HepG2 (cell line): ENCODE measurements around the gene MRPL2. TPM values are rescaled to one million over a fixed set of nuclear protein-coding genes. Genes with fewer than 3 reads are reported as not detected.

Experiments
- CHCHD3 ChIP-seq: sonication (generic); formaldehyde crosslinking; IDR thresholded peaks from 2 replicates; pipeline ENCODE4 v1.8.0; 2022; ENCODE audit warnings: mild to moderate bottlenecking, missing genetic modification reagents, moderate library complexity
- DR1 ChIP-seq: sonication (generic); formaldehyde crosslinking; IDR thresholded peaks from 2 replicates; pipeline ENCODE4 v1.8.0; 2021; ENCODE audit warnings: mild to moderate bottlenecking, missing genetic modification reagents, inconsistent platforms
- MED1 ChIP-seq: sonication (generic); formaldehyde crosslinking; IDR thresholded peaks from 2 replicates; pipeline ENCODE4 v1.4.0; 2020; ENCODE audit warnings: missing genetic modification reagents
- MEIS1 ChIP-seq: sonication (generic); formaldehyde crosslinking; IDR thresholded peaks from 2 replicates; pipeline ENCODE4 v1.9.0; 2021; ENCODE audit warnings: mild to moderate bottlenecking, missing genetic modification reagents, moderate library complexity, borderline replicate concordance
- SAFB2 ChIP-seq: sonication (generic); formaldehyde crosslinking; IDR thresholded peaks from 2 replicates; pipeline ENCODE4 v1.5.1; 2020; ENCODE audit warnings: missing genetic modification reagents, low read depth, mild to moderate bottlenecking, borderline replicate concordance
- SKI ChIP-seq: fragments of 450-650 bp; IDR thresholded peaks from one replicate; pipeline ENCODE4 v1.6.1; 2018; ENCODE audit warnings: mild to moderate bottlenecking; ENCODE audit not compliant: partially characterized antibody
- SMYD3 ChIP-seq: sonication (generic); formaldehyde crosslinking; IDR thresholded peaks from 2 replicates; pipeline ENCODE4 v1.8.1; 2023; ENCODE audit warnings: mild to moderate bottlenecking, missing genetic modification reagents
- SRY ChIP-seq: sonication (generic); formaldehyde crosslinking; IDR thresholded peaks from 2 replicates; pipeline ENCODE4 v1.8.0; 2022; ENCODE audit warnings: mild to moderate bottlenecking, missing genetic modification reagents
- YEATS2 ChIP-seq: sonication (generic); formaldehyde crosslinking; IDR thresholded peaks from 2 replicates; pipeline ENCODE4 v1.4.0; 2020; ENCODE audit warnings: missing genetic modification reagents, borderline replicate concordance
- ZFX ChIP-seq: sonication (generic); formaldehyde crosslinking; IDR thresholded peaks from 2 replicates; pipeline ENCODE4 v1.4.0; 2020; ENCODE audit warnings: mild to moderate bottlenecking, low read depth, missing genetic modification reagents, moderate library complexity
- ZMYM3 ChIP-seq: sonication (generic); formaldehyde crosslinking; IDR thresholded peaks from 2 replicates; pipeline ENCODE4 v1.5.1; 2020; ENCODE audit warnings: mild to moderate bottlenecking, missing genetic modification reagents
- ZNF12 ChIP-seq: sonication (generic); formaldehyde crosslinking; IDR thresholded peaks from 2 replicates; pipeline ENCODE4 v1.5.0; 2020; ENCODE audit warnings: missing genetic modification reagents
- ZNF703 ChIP-seq: sonication (generic); formaldehyde crosslinking; IDR thresholded peaks from 2 replicates; pipeline ENCODE4 v1.5.1; 2020; ENCODE audit warnings: missing genetic modification reagents, mild to moderate bottlenecking, moderate library complexity, borderline replicate concordance
- ZNF776 ChIP-seq: sonication (generic); formaldehyde crosslinking; IDR thresholded peaks from 2 replicates; pipeline ENCODE4 v1.4.0; 2020; ENCODE audit warnings: mild to moderate bottlenecking, missing genetic modification reagents
- polyA plus RNA-seq, 8 experiments: library from polyadenylated mRNA; depleted of rRNA in 3 of 8; stranded (reverse) in 7 of 8; unstranded in 1 of 8; fragments of >200 nt; fragmentation: Illumina TruSeq in 4 of 8; extraction: Trizol in 4 of 8; gene quantifications; 2 replicates each; pipeline versions ENCODE4 v1.2.1 to v1.2.3, GENCODE V29; 2011 to 2016; ENCODE audit warnings: low read depth in 4 of 8, missing spikeins in 1 of 8, mixed read lengths in 1 of 8; ENCODE audit not compliant: insufficient read depth in 1 of 8
- total RNA-seq, 5 experiments: library from RNA; depleted of rRNA; stranded (reverse); fragments of >200 nt; fragmentation: Illumina TruSeq; extraction: Trizol; gene quantifications; 2 replicates each; pipeline ENCODE4 v1.2.3, GENCODE V29; 2016; ENCODE audit warnings: low read depth in 1 of 5
- TF ChIP-seq, protein P1 (sequence below): sonication (generic); formaldehyde crosslinking; IDR thresholded peaks from 2 replicates; pipeline ENCODE4 v1.4.0; 2020; ENCODE audit warnings: missing genetic modification reagents
- TF ChIP-seq, protein P2 (sequence below): sonication (generic); formaldehyde crosslinking; IDR thresholded peaks from 2 replicates; pipeline ENCODE4 v1.4.0; 2020; ENCODE audit warnings: missing genetic modification reagents
- TF ChIP-seq, protein P3 (sequence below), 2 experiments: IDR thresholded peaks; 2 replicates each; pipeline ENCODE4 v1.6.1; 2011 to 2012; ENCODE audit warnings: low read length in 2 of 2, borderline replicate concordance in 1 of 2, low read depth in 1 of 2, mild to moderate bottlenecking in 1 of 2, moderate library complexity in 1 of 2

Gene MRPL2
- total and polyA plus RNA-seq, 2 of the 13 experiments (the other 11 are each of a cell fraction or from before 2014, with no cell fraction given) = 56.8 to 65.6 TPM

DNA sequence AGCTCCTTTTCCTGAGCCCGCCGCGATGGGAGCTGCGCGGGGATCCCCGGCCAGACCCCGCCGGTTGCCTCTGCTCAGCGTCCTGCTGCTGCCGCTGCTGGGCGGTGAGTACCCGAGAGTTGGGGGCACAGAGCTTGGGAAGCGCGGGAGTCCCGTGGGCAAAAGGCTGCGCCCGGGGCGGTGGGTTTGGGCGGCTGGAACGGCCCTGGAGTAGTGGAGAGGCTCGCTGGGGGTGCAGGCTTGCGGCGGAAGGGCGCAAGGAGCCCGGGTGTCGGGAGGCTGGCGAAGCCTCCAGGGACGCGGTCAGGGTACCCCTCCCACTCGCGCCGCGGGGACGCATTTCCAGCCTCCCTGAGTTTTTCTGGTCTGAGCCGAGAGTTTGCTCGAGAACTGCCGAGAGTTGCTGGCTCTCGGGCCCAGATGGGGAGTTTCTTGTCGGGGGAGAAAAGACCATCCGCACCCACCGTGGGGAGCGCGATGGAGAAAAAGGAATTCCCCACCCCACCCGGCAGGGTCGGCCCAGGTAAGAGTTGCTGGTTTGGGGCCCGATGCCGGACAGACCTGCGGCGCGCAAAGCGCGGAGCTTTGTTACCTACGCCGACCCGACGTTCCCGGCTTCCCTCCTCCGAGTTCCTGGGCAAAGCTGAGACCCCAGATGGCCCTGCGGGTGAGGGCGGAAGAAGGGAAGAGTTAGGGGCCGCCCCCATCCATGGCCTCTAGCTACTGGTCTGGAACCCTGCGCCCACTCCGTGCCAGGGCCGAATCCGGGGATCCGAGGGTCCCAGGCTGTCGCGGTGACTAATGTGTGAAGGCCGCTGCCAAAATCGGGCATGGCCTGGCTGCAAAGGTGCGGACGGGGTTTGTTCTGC is 17.5 kb upstream of the MRPL2 start (continued):
- peak; percentile 79; the same call in 1 of the 2 replicates for TF ChIP-seq SRY (CRISPR knock-in tag)
- TF ChIP-seq CHCHD3 (CRISPR knock-in tag) = peak; percentile 31; the same call in 1 of the 2 replicates
- no peak; the same call in 1 of the 2 replicates for TF ChIP-seq ZNF12 (CRISPR knock-in tag)
- TF ChIP-seq SMYD3 (CRISPR knock-in tag) = no peak
- peak; percentile 16 for TF ChIP-seq SKI
- TF ChIP-seq DR1 (CRISPR knock-in tag) = no peak; the same call in 1 of the 2 replicates
- TF ChIP-seq, protein P1, sequence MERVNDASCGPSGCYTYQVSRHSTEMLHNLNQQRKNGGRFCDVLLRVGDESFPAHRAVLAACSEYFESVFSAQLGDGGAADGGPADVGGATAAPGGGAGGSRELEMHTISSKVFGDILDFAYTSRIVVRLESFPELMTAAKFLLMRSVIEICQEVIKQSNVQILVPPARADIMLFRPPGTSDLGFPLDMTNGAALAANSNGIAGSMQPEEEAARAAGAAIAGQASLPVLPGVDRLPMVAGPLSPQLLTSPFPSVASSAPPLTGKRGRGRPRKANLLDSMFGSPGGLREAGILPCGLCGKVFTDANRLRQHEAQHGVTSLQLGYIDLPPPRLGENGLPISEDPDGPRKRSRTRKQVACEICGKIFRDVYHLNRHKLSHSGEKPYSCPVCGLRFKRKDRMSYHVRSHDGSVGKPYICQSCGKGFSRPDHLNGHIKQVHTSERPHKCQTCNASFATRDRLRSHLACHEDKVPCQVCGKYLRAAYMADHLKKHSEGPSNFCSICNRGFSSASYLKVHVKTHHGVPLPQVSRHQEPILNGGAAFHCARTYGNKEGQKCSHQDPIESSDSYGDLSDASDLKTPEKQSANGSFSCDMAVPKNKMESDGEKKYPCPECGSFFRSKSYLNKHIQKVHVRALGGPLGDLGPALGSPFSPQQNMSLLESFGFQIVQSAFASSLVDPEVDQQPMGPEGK (CRISPR knock-in tag) = no peak; the same call in 1 of the 2 replicates
- peak; percentile 37 for TF ChIP-seq ZMYM3
- TF ChIP-seq YEATS2 (CRISPR knock-in tag) = 0 out of 2 replicates have a peak, but pooled peaks have one; percentile 42
- TF ChIP-seq SAFB2 (CRISPR knock-in tag) = peak; percentile 43; the same call in 1 of the 2 replicates
- TF ChIP-seq ZFX (CRISPR knock-in tag) = peak; percentile 77
- 0 out of 2 replicates have a peak, but pooled peaks have one; percentile 20 for TF ChIP-seq ZNF776
- TF ChIP-seq ZNF703 (CRISPR knock-in tag) = peak; percentile 88
- 0 out of 2 replicates have a peak, but pooled peaks have one; percentile 9 for TF ChIP-seq MED1 (CRISPR knock-in tag)
- TF ChIP-seq, protein P2, sequence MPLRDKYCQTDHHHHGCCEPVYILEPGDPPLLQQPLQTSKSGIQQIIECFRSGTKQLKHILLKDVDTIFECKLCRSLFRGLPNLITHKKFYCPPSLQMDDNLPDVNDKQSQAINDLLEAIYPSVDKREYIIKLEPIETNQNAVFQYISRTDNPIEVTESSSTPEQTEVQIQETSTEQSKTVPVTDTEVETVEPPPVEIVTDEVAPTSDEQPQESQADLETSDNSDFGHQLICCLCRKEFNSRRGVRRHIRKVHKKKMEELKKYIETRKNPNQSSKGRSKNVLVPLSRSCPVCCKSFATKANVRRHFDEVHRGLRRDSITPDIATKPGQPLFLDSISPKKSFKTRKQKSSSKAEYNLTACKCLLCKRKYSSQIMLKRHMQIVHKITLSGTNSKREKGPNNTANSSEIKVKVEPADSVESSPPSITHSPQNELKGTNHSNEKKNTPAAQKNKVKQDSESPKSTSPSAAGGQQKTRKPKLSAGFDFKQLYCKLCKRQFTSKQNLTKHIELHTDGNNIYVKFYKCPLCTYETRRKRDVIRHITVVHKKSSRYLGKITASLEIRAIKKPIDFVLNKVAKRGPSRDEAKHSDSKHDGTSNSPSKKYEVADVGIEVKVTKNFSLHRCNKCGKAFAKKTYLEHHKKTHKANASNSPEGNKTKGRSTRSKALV (CRISPR knock-in tag) = peak; percentile 96
- TF ChIP-seq, protein P3, sequence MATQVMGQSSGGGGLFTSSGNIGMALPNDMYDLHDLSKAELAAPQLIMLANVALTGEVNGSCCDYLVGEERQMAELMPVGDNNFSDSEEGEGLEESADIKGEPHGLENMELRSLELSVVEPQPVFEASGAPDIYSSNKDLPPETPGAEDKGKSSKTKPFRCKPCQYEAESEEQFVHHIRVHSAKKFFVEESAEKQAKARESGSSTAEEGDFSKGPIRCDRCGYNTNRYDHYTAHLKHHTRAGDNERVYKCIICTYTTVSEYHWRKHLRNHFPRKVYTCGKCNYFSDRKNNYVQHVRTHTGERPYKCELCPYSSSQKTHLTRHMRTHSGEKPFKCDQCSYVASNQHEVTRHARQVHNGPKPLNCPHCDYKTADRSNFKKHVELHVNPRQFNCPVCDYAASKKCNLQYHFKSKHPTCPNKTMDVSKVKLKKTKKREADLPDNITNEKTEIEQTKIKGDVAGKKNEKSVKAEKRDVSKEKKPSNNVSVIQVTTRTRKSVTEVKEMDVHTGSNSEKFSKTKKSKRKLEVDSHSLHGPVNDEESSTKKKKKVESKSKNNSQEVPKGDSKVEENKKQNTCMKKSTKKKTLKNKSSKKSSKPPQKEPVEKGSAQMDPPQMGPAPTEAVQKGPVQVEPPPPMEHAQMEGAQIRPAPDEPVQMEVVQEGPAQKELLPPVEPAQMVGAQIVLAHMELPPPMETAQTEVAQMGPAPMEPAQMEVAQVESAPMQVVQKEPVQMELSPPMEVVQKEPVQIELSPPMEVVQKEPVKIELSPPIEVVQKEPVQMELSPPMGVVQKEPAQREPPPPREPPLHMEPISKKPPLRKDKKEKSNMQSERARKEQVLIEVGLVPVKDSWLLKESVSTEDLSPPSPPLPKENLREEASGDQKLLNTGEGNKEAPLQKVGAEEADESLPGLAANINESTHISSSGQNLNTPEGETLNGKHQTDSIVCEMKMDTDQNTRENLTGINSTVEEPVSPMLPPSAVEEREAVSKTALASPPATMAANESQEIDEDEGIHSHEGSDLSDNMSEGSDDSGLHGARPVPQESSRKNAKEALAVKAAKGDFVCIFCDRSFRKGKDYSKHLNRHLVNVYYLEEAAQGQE (IDR thresholded peaks at IDR 0.05; ENCODE audit: borderline replicate concordance in 1 of 2, low read depth in 1 of 2, low read length in 2 of 2) = 0 out of 4 replicates have a peak, but pooled peaks of 1 of the 2 experiments have one; percentile 19
- no peak; the same call in 1 of the 2 replicates for TF ChIP-seq MEIS1
